Measurements from ENCODE around the gene MTR. TPM values are rescaled to one million over a fixed set of nuclear protein-coding genes. Genes with fewer than 3 reads are reported as not detected.

MTR gene
- total RNA-seq, 1 experiment from 2014 or later = 27.5 TPM

- TF ChIP-seq, protein P1, sequence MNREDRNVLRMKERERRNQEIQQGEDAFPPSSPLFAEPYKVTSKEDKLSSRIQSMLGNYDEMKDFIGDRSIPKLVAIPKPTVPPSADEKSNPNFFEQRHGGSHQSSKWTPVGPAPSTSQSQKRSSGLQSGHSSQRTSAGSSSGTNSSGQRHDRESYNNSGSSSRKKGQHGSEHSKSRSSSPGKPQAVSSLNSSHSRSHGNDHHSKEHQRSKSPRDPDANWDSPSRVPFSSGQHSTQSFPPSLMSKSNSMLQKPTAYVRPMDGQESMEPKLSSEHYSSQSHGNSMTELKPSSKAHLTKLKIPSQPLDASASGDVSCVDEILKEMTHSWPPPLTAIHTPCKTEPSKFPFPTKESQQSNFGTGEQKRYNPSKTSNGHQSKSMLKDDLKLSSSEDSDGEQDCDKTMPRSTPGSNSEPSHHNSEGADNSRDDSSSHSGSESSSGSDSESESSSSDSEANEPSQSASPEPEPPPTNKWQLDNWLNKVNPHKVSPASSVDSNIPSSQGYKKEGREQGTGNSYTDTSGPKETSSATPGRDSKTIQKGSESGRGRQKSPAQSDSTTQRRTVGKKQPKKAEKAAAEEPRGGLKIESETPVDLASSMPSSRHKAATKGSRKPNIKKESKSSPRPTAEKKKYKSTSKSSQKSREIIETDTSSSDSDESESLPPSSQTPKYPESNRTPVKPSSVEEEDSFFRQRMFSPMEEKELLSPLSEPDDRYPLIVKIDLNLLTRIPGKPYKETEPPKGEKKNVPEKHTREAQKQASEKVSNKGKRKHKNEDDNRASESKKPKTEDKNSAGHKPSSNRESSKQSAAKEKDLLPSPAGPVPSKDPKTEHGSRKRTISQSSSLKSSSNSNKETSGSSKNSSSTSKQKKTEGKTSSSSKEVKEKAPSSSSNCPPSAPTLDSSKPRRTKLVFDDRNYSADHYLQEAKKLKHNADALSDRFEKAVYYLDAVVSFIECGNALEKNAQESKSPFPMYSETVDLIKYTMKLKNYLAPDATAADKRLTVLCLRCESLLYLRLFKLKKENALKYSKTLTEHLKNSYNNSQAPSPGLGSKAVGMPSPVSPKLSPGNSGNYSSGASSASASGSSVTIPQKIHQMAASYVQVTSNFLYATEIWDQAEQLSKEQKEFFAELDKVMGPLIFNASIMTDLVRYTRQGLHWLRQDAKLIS (CRISPR knock-in tag; IDR thresholded peaks at IDR 0.05; ENCODE audit: borderline replicate concordance) = no peak
- TF ChIP-seq ATF6 (CRISPR knock-in tag; IDR thresholded peaks at IDR 0.05) = no peak
These were observed 98.8 kb downstream of the MTR start (continued) for GRCh38 chr1:236893626-236894545.

- Mint-ChIP-seq H3K9me3 (no peaks in the 10 kb centered on the region), H3K27me3 (ENCODE audit: low read depth) (no peaks in the 10 kb centered on the region), H3K4me3 (no peak overlapping the region), H3K27ac (no peak overlapping the region), H3K36me3 (peaks cover 69% of the 10 kb centered on the region), H3K4me1 (no peaks in the 10 kb centered on the region)
- ChIA-PET POLR2A (no interaction called here), CTCF (interaction anchor here (0.6 kb wide), 1 partner anchor 287 kb away, joined by 6 read pairs; no protein-coding TSS in a partner anchor)
- no peak for ATAC-seq
- no peak for DNase-seq (ENCODE audit: low spot score)
- TF ChIP-seq RORB (CRISPR knock-in tag; IDR thresholded peaks at IDR 0.05) (no peak), ZNF263 (CRISPR knock-in tag; IDR thresholded peaks at IDR 0.05; ENCODE audit: low read depth) (no peak), ZNF512 (CRISPR knock-in tag; IDR thresholded peaks at IDR 0.05; ENCODE audit: borderline replicate concordance) (no peak), USF2 (CRISPR knock-in tag; IDR thresholded peaks at IDR 0.05) (no peak), TEAD1 (CRISPR knock-in tag; IDR thresholded peaks at IDR 0.05) (no peak), MYBL2 (CRISPR knock-in tag; IDR thresholded peaks at IDR 0.05) (no peak), ESRRA (CRISPR knock-in tag; IDR thresholded peaks at IDR 0.05; ENCODE audit: borderline replicate concordance) (no peak), AR (CRISPR knock-in tag; IDR thresholded peaks at IDR 0.05) (no peak), JAZF1 (CRISPR knock-in tag; IDR thresholded peaks at IDR 0.05) (no peak)
- TF ChIP-seq, protein P2, sequence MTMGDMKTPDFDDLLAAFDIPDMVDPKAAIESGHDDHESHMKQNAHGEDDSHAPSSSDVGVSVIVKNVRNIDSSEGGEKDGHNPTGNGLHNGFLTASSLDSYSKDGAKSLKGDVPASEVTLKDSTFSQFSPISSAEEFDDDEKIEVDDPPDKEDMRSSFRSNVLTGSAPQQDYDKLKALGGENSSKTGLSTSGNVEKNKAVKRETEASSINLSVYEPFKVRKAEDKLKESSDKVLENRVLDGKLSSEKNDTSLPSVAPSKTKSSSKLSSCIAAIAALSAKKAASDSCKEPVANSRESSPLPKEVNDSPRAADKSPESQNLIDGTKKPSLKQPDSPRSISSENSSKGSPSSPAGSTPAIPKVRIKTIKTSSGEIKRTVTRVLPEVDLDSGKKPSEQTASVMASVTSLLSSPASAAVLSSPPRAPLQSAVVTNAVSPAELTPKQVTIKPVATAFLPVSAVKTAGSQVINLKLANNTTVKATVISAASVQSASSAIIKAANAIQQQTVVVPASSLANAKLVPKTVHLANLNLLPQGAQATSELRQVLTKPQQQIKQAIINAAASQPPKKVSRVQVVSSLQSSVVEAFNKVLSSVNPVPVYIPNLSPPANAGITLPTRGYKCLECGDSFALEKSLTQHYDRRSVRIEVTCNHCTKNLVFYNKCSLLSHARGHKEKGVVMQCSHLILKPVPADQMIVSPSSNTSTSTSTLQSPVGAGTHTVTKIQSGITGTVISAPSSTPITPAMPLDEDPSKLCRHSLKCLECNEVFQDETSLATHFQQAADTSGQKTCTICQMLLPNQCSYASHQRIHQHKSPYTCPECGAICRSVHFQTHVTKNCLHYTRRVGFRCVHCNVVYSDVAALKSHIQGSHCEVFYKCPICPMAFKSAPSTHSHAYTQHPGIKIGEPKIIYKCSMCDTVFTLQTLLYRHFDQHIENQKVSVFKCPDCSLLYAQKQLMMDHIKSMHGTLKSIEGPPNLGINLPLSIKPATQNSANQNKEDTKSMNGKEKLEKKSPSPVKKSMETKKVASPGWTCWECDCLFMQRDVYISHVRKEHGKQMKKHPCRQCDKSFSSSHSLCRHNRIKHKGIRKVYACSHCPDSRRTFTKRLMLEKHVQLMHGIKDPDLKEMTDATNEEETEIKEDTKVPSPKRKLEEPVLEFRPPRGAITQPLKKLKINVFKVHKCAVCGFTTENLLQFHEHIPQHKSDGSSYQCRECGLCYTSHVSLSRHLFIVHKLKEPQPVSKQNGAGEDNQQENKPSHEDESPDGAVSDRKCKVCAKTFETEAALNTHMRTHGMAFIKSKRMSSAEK (CRISPR knock-in tag; IDR thresholded peaks at IDR 0.05; ENCODE audit: borderline replicate concordance) = no peak
- TF ChIP-seq, protein P3, sequence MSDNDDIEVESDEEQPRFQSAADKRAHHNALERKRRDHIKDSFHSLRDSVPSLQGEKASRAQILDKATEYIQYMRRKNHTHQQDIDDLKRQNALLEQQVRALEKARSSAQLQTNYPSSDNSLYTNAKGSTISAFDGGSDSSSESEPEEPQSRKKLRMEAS (CRISPR knock-in tag; IDR thresholded peaks at IDR 0.05) = no peak
These were observed 100.7 kb downstream of the MTR start for GRCh38 chr1:236895665-236896387.

Data from WTC11 (cell line).